ENCODE results near the gene NDUFAF7.

Gene NDUFAF7

DNA sequence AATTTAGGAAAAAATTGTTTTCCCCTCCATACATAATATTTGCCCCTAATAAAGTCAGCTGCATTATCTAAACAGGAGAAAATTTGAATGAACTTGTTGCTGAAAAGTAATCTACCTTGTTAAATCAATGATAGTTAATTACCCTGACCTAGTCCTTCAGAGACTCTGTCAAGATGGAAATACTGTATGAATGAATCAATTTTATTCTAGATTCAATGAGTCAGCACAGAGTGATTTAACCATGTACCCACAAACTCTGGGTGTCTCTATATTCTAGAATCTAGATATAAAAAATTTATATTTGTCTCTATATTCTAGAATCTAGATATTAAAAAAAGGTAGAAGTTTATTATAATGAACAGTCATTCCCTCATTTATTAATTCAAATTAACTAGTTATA lies 36.2 kb downstream of the NDUFAF7 start:
- TF ChIP-seq, protein P1, sequence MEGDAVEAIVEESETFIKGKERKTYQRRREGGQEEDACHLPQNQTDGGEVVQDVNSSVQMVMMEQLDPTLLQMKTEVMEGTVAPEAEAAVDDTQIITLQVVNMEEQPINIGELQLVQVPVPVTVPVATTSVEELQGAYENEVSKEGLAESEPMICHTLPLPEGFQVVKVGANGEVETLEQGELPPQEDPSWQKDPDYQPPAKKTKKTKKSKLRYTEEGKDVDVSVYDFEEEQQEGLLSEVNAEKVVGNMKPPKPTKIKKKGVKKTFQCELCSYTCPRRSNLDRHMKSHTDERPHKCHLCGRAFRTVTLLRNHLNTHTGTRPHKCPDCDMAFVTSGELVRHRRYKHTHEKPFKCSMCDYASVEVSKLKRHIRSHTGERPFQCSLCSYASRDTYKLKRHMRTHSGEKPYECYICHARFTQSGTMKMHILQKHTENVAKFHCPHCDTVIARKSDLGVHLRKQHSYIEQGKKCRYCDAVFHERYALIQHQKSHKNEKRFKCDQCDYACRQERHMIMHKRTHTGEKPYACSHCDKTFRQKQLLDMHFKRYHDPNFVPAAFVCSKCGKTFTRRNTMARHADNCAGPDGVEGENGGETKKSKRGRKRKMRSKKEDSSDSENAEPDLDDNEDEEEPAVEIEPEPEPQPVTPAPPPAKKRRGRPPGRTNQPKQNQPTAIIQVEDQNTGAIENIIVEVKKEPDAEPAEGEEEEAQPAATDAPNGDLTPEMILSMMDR (IDR thresholded peaks at IDR 0.05; ENCODE audit: low read depth, low read length) = no peak
- Histone ChIP-seq H3K27me3 (ENCODE audit: insufficient read depth, low read depth, severe bottlenecking) (no peaks in the 10 kb centered on the region), H3K9me3 (ENCODE audit: severe bottlenecking) (no peaks in the 10 kb centered on the region), H3K27ac (no peak overlapping the region), H3K4me3 (ENCODE audit: low read depth, low read length) (no peak overlapping the region), H3K36me3 (peaks cover 72% of the 10 kb centered on the region)
- DNase-seq = no peak

DNA sequence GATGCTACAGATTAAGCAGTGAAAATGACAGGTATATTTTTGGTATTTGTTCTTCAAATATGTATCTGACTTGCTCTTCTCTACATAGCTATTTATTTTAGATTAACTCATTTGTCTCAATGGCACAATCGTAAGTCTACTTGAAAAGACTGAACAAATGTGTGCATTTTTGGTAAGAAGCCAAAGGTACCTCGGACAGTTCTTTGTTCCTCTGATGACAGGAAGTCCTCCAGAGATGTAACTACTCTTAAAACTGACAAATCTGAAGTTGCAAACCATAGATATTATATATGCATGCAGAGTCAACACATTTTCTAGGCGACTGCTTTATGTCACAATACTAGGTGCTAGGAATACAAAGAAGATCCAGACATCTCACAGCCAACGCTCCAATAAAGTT lies 36.7 kb downstream of the NDUFAF7 start:
- TF ChIP-seq, protein P1 (IDR thresholded peaks at IDR 0.05; ENCODE audit: low read depth, low read length) = no peak
- Histone ChIP-seq H3K27ac (no peak overlapping the region), H3K36me3 (peaks cover 76% of the 10 kb centered on the region), H3K27me3 (ENCODE audit: insufficient read depth, low read depth, severe bottlenecking) (no peaks in the 10 kb centered on the region), H3K4me3 (ENCODE audit: low read depth, low read length) (no peak overlapping the region), H3K9me3 (ENCODE audit: severe bottlenecking) (no peaks in the 10 kb centered on the region)
- no peak for DNase-seq

DNA sequence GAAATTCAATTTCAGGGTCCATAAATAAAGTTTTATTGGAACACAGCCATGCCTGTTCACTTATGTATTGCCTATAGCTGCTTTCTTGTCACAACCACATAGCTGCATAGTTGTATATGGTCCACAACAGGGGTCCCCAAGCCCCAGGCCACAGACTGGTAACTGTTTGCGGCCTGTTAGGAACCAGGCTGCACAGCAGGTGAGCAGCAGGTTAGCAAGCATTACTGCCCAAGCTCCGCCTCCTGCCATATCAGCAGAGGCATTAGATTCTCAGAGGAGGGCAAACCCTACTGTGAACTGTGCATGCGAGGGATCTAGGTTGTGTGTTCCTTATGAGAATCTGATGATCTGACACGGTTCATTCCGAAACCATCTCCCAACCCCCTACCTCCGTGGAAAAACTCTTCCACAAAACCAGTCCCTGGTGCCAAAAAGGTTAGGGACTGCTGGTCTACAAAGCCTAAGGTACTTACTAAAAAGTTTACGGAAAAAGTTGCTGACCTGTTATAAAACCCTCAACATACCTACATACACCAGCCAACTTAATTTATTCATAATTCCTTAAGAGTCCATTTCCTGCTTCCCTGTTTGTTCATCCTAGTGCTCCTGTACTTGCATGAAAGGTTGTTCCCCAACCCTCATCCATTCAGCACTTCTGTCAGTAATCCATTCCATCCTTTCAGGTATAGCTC lies 40.1 kb downstream of the NDUFAF7 start:
- TF ChIP-seq, protein P1 (IDR thresholded peaks at IDR 0.05; ENCODE audit: low read depth, low read length) = no peak
- peaks cover 91% of the 10 kb centered on the region for H3K36me3 ChIP-seq
- DNase-seq = no peak
- no peak overlapping the region for H3K4me3 ChIP-seq (ENCODE audit: low read depth, low read length)
- H3K27ac ChIP-seq = no peak overlapping the region
- no peaks in the 10 kb centered on the region for H3K9me3 ChIP-seq (ENCODE audit: severe bottlenecking)
- H3K27me3 ChIP-seq (ENCODE audit: insufficient read depth, low read depth, severe bottlenecking) = no peaks in the 10 kb centered on the region

DNA sequence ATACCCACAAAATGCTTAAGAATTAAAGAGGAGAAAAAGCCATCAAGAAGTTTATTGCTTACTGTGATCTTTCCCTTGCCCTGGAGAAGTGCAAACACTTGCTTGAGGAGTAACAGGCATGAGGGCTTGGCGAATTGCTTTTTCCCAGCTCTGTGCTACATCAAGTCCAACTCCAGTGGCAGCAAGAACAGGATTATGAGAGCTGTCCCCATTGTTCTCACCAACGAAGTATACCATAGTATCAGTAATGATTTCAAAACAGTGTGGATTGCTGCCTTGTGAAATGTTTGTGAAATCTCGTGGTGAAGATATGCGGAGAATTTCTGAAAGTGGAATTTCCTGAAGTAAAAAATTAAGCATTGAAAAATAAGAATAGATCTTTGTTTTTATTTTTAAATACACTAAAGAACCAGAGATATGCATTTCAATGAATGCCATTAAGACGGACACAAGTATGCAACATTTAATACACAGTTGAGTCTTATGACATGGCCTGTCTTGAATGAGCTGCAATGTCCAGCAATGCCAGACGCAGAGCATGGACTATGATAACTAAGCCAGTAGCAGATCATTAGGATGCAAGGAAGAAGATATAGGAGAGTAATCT lies 43.0 kb downstream of the NDUFAF7 start:
- H3K36me3 ChIP-seq = peaks cover 84% of the 10 kb centered on the region
- H3K27me3 ChIP-seq (ENCODE audit: insufficient read depth, low read depth, severe bottlenecking) = no peaks in the 10 kb centered on the region
- no peaks in the 10 kb centered on the region for H3K9me3 ChIP-seq (ENCODE audit: severe bottlenecking)
- H3K27ac ChIP-seq = no peak overlapping the region
- DNase-seq = no peak
- no peak overlapping the region for H3K4me3 ChIP-seq (ENCODE audit: low read depth, low read length)
- TF ChIP-seq, protein P1 (IDR thresholded peaks at IDR 0.05; ENCODE audit: low read depth, low read length) = no peak

DNA sequence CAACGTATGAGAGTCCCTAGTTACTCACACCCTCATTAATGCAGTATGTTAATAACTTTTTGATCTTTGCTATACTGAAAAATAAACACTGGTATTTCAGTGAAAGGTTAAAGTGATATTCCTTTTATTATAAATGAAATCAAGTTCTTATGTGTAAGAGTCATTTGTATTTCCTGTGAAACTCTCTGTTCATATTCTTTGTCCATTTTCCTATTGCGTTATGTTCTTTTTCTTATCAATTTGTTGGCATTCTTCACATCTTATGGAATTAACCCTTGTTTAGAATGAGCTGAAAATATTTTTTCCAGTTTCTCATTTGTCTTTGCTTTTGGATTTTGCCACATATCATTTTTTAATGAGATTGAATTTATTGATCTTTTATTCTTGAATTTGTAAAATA lies 44.8 kb downstream of the NDUFAF7 start:
- peaks cover 90% of the 10 kb centered on the region for H3K36me3 ChIP-seq
- H3K27me3 ChIP-seq (ENCODE audit: insufficient read depth, low read depth, severe bottlenecking) = no peaks in the 10 kb centered on the region
- TF ChIP-seq, protein P1 (IDR thresholded peaks at IDR 0.05; ENCODE audit: low read depth, low read length) = no peak
- H3K4me3 ChIP-seq (ENCODE audit: low read depth, low read length) = no peak overlapping the region
- no peak for DNase-seq
- H3K27ac ChIP-seq = no peak overlapping the region
- no peaks in the 10 kb centered on the region for H3K9me3 ChIP-seq (ENCODE audit: severe bottlenecking)

All from WERI-Rb-1 (cell line).